Activated T-helper 9 cell treated with anti-CD3 and anti-CD28 coated beads, Interleukin-2, amount 50 U/mL, for 16 hours (primary cell): Measurements from ENCODE around the gene ZNF337.
"Not testable (repeated sequence)": the region's sequence is repeated elsewhere in the genome, so short reads cannot be mapped to it uniquely, and the experiment has no call there.

Experiments
- DNase-seq: peaks from one replicate; pipeline ENCODE4 v3.0.0-alpha.2; 2020; ENCODE audit warnings: low read depth

The ZNF337 gene

GRCh38 chr20:25696371-25697131 lies at the start of gene ZNF337:
ZNF337 (minus strand) TSS chr20:25696853; CDS start chr20:25686417, 10,436 bp downstream.
- DNase-seq: peak; percentile 90

GRCh38 chr20:25745738-25746137 lies 49.1 kb upstream of the ZNF337 start:
- no peak for DNase-seq

GRCh38 chr20:25745100-25745499 lies 48.4 kb upstream of the ZNF337 start:
- no peak for DNase-seq

- no peak for DNase-seq
Observed at GRCh38 chr20:25744261-25744660, 47.6 kb upstream of the ZNF337 start.

- DNase-seq: no peak
Observed at GRCh38 chr20:25741088-25741487, 44.4 kb upstream of the ZNF337 start.

GRCh38 chr20:25739615-25740320 lies 43.1 kb upstream of the ZNF337 start:
- DNase-seq: no peak

GRCh38 chr20:25738198-25738597 lies 41.5 kb upstream of the ZNF337 start:
- DNase-seq: no peak

GRCh38 chr20:25733903-25734302 lies 37.2 kb upstream of the ZNF337 start:
- no peak for DNase-seq

- DNase-seq: no peak
Observed at GRCh38 chr20:25730862-25731261, 34.2 kb upstream of the ZNF337 start.

GRCh38 chr20:25726357-25726756 lies 29.7 kb upstream of the ZNF337 start:
- no peak for DNase-seq

GRCh38 chr20:25725639-25726038 lies 29.0 kb upstream of the ZNF337 start:
- no peak for DNase-seq

- DNase-seq: no peak
Observed at GRCh38 chr20:25723975-25724374, 27.3 kb upstream of the ZNF337 start.

- no peak for DNase-seq
Observed at GRCh38 chr20:25720285-25720684, 23.6 kb upstream of the ZNF337 start.

- not testable (repeated sequence) for DNase-seq
Observed at GRCh38 chr20:25718896-25719809, 22.5 kb upstream of the ZNF337 start.

- no peak for DNase-seq
Observed at GRCh38 chr20:25707695-25708094, 11.0 kb upstream of the ZNF337 start.

- peak; percentile 13 for DNase-seq
Observed at GRCh38 chr20:25706793-25707192, 10.1 kb upstream of the ZNF337 start.

- no peak for DNase-seq
Observed at GRCh38 chr20:25705830-25706351, 9.2 kb upstream of the ZNF337 start.

GRCh38 chr20:25704303-25704702 lies 7.7 kb upstream of the ZNF337 start:
- DNase-seq: not testable (repeated sequence)

GRCh38 chr20:25700835-25701234 lies 4.2 kb upstream of the ZNF337 start:
- not testable (repeated sequence) for DNase-seq

GRCh38 chr20:25699914-25700313 lies 3.3 kb upstream of the ZNF337 start:
- no peak for DNase-seq

- no peak for DNase-seq
Observed at GRCh38 chr20:25697132-25697446, 436 bp upstream of the ZNF337 start.
